Measurements from ENCODE around the gene NKAIN2.

Gene NKAIN2

GRCh38 chr6:123771126-123771525 lies 32.5 kb upstream of the NKAIN2 start:
- DNase-seq (ENCODE audit: extremely low read depth, low read depth) = no peak
- TF ChIP-seq CTCF (IDR thresholded peaks at IDR 0.05; ENCODE audit: low read depth, low read length) = no peak

DNA sequence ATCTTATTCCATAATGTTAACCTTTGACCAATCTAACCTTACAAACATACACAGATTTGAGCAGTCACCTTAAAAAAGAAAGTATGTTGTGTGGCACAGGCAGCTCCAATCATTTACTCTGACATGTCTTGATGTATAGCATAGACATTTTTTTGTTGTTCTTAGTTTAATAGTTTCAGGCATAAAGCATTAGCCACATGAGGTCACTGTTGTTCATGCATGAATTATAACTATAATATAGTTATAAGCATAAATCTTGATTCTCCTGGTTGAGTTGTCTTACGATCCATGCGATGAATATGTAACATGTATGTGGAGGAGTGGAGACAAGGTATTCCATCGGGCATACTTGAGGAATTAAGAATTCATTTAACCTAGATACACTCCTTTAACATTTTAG lies 26.1 kb upstream of the NKAIN2 start:
- DNase-seq (ENCODE audit: extremely low read depth, low read depth) = no peak
- TF ChIP-seq CTCF (IDR thresholded peaks at IDR 0.05; ENCODE audit: low read depth, low read length) = no peak

GRCh38 chr6:123780021-123780420 lies 23.6 kb upstream of the NKAIN2 start:
- TF ChIP-seq CTCF (IDR thresholded peaks at IDR 0.05; ENCODE audit: low read depth, low read length) = no peak

GRCh38 chr6:123784330-123784729 lies 19.3 kb upstream of the NKAIN2 start:
- no peak for TF ChIP-seq CTCF (IDR thresholded peaks at IDR 0.05; ENCODE audit: low read depth, low read length)
- DNase-seq (ENCODE audit: extremely low read depth, low read depth) = no peak

More at GRCh38 chr6:123780021-123780420, 23.6 kb upstream of the NKAIN2 start:
- DNase-seq (ENCODE audit: extremely low read depth, low read depth) = no peak

- no peak for DNase-seq (ENCODE audit: extremely low read depth, low read depth)
- no peak for TF ChIP-seq CTCF (IDR thresholded peaks at IDR 0.05; ENCODE audit: low read depth, low read length)
These were observed 18.6 kb upstream of the NKAIN2 start for GRCh38 chr6:123785039-123785438.

- DNase-seq (ENCODE audit: extremely low read depth, low read depth) = no peak
- no peak for TF ChIP-seq CTCF (IDR thresholded peaks at IDR 0.05; ENCODE audit: low read depth, low read length)
These were observed 15.3 kb upstream of the NKAIN2 start for GRCh38 chr6:123788319-123788718.

DNA sequence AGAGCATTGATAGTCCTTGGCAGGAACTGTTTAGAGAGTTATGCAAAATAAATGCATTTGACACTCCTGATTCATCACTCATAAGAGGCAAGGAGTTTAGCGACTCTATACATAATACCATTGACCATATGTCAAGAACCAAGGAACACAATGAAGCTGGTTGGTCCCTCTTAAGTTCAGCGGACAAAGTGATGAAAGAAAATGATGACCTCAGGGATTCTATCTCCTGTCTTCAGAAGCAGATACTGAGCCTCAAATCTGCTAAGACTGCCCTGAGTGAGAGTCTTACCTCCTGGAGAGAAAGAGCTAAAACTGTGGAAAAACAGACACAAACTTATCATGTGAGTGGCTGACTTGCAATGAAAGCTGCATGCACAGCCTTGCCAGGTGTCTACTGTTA lies 9.5 kb upstream of the NKAIN2 start:
- DNase-seq (ENCODE audit: extremely low read depth, low read depth) = no peak
- TF ChIP-seq CTCF (IDR thresholded peaks at IDR 0.05; ENCODE audit: low read depth, low read length) = no peak
